NCI-H2227 (cell line): ENCODE data around the gene SH3GL2.

Experiments used
- DNase-seq: peaks from one replicate; lab custom pipeline; 2025; ENCODE audit not compliant: unreplicated experiment; lab: John Stamatoyannopoulos, UW

The SH3GL2 gene

DNA sequence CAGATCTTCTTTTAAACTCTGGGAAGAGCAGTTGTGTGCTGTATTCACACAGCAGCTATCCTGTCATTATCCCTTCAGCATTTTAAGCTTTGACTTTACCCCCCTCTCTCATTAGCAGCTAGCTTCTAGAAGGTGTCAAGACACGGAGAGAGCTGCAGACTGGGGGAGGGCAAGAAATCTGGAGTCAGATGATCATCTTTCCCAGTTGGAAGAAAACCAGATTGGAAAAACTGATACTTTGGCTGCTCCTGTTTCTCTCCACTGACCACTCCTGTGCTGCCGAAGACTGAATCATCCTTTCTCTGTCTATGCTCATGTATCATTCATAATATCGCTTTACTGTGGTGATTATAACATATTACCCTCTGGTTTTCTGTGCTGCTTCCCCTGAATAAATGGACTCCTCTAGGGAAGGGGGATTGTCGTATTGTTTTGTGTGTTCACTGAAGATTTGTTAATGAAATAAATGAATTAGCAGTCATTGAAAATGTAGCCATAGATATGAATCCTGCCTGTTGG lies 75.1 kb downstream of the SH3GL2 start:
- DNase-seq = no peak

DNA sequence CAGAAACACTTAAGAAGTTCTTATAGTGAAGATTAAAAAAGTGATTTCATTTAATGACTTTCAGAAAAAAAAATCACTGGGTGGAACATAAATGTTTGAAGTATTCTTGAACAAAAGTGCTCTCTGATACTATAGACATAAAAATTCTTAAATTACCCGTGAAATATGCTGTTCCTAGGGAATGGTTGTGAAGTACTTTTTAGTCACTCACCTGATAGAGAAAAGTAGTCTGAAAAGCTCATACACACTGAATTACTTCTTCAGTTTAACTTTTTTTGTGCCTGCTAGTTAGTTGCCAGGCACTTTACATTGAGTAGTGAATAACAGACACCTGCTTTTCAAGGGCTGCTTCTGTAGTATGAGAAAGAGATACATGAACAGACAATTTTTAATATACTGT lies 78.0 kb downstream of the SH3GL2 start:
- no peak for DNase-seq

DNA sequence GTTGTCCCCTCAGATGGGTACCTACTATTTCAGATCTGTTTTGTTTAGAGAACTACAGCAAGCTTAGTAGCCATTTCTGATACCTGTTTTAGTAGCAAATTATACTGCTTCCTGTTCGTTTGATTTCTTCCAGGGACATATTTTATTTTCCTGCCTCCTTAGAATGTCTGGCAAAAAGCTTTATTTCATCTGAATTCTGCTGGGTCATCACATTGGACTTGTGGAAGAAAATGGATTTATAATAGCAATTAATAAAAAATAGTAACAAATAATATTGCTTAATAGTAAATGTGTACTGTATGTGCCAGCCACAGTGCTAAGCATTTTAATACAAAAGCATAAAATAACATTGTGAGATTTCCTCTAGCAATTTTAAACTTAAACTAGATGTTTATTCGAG lies 79.4 kb downstream of the SH3GL2 start:
- no peak for DNase-seq

DNA sequence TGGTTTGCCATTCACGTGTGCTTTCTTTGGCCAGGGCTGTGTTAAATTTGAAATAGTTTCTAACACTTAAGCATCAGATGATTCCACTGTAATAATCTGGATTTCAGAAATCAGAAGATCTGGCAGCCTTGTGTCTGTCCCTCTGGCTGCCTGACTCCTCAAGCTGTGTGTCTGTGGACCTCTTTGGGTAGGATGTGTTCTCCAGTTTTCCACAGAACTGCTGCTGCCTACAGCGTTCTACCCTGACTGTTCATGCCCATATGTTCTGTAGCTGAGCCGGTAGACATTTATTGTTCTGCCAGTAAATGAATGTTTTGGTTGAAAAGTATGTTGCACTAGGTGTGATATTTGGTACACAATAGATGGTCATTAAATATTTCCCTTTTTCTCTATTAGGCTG lies 81.3 kb downstream of the SH3GL2 start:
- no peak for DNase-seq

DNA sequence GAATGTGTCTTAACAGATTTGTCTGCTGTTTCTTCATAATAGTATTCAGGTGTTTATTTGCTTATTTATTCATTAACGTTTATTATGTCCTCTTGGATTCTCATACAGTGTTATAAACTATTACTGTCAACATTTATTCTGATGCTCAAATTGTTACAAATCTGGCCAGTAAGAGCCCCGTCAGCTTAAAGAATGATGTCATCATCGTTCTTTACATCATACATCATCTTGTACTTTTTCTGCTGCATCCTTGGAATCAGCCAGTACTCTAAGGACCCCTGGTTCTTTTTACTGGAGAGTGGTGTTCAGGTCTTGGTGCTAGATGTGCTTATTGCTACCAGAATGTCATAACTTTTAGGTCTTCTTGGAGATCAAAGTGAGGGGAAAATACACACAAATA lies 86.6 kb downstream of the SH3GL2 start:
- no peak for DNase-seq

DNA sequence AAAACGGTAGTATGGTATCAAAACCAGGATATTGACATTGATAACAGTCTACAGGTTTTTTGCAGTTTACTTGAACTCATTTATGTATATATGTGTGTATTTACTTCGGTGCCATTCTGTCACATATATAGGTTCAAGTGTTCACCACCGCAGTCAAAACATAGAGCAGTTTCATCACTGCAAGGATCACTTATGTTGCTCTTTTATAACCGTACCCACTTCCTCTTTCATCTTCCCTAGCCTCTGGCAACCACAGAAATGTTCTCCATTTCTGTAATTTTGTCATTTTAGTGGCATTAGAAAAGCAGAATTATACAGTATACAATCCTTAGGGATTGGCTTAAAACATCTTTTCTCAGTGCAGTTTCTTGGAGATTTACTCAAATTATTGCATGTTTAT lies 90.3 kb downstream of the SH3GL2 start:
- no peak for DNase-seq

DNA sequence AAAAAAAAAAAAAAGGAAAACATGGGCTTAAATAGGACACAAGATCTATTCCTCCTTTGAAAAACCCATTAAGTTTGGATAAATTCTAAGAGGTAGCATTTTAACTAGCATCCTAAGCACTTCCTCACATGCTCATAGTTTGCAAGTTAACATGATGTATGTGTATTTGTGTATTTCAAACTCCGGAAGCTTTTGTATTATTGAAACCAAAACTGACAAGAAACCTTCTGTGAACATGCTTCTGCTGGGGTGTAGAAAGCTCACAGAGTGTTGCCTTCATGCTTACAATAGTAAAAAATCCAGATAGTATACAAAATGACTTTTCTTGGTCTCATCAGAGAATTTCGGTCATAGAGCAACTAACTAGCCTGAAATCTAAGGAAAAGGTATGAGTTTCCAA lies 103.8 kb downstream of the SH3GL2 start:
- DNase-seq = no peak

DNA sequence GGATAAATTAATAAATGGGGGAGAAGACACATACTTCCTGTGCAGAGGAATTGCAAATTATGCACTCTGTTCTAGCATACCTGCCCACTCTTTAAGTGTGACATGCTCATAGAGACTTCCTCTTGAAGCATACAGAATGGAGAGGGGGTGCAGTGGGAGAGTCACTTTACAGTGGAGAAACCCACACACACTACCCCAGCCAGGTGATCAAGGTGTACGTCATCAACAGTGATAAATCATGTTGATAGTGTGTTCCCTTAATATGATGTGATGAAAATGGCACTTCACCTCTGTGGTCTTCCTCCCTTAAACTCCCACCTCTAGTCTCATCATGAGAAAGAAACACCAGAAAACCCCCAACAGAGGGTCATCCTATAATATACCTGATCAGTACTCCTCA lies 110.0 kb downstream of the SH3GL2 start:
- DNase-seq = no peak

DNA sequence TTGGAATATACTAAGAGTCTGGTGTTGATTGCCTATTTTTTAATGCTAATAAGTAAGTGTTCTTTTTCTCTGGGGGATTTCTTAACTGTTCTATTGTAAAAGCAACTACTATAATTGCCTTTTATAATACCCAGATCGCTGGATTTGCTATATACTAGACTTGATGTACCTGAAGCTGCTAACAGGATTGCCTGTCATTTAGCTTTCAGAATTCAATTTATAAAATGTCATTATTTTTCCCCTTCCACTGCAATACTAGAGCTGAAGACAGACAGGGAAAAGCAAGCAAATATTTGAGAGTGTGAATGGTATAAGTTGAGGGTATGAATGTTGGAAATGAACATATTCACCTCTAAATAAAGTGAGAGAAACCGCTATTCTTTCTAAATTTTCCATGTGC lies 115.5 kb downstream of the SH3GL2 start:
- DNase-seq = no peak

DNA sequence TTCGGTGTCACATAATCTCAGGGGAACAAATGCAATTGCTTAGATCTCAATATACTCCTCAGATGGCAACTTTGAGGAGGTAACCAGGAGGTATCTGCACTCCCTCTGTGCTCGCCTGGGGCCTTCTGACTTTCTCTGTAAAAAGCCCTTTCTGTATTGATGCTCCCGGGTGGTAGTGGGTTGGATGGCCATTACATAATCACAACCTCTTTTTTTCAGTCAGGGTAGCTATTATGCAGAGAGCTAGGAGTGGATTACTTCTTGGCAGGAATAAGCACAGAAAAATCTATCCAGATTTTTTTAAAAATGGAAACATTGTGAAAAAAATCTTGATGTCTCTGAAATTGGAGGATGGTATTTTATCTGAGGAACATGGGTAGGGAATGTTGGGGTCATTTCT lies 116.6 kb downstream of the SH3GL2 start:
- DNase-seq = peak; percentile 1

DNA sequence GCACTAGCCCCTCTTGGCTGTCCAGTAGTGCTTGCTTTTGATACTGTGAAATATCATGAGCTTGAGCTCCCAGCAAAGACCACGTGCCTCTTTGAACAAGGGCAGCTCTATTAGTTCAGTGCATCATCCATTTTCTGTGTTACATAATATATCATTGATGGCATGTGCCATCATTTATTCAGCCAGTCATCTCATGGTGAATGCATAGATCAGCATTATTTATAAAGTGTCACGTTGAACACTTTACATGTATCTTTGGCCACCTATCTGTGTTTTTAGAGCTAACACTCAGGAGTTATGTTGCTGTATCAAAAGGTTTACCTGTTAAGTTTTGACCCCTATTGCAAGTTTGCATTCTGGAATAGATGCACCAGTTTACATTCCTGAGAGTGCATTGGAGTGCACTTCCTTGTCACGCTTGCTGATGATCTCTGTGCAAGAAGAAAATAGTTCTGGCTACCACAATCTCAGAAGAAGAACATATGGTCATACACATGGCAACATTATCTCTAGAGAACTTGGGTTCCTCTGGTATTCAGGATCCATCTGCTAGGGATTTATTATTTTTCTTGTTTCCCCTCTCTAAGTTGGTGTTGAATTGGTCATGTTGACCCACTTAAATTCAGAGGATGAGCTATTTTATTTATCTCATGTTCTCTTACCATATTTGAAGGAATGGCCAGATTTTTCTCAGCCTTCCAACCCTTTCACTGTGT lies 120.9 kb downstream of the SH3GL2 start:
- DNase-seq = no peak

DNA sequence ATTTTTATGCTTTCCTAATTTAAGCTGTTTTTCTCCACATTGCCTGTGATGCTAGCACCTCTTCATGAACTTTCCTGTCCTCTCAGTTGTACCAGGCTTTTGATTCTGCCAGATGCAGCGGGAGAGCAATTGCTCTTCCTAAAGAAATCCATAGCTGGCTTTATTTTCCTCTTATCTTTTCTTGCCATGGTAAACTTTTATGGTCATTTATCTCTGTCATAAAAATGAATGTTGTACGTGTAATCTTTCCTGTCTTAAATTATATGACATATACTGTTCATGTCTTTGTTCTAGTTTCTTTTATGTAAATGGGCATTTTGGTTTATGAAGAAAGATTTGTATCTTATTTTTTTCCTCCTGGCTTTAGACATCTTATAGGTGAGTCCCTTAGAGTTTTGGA lies 127.5 kb downstream of the SH3GL2 start:
- no peak for DNase-seq

DNA sequence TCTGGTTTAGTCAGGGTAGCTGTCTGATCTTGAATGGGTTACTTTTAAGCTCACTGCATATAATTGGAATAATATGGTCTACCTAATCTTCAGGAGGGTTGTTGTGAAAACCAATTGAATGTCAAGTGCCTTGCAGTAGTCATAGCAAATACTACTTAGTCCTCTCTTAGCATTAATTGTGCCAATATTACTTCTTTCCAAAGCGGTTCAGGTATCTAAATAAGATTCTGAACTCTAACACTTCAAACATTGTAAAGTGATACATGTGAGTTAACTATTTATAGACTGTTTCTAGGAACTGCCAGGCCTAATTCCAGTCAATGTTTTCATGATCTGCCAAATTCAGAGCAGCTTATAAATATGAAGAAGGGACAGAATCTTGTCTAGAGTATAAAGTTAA lies 140.2 kb downstream of the SH3GL2 start:
- no peak for DNase-seq

DNA sequence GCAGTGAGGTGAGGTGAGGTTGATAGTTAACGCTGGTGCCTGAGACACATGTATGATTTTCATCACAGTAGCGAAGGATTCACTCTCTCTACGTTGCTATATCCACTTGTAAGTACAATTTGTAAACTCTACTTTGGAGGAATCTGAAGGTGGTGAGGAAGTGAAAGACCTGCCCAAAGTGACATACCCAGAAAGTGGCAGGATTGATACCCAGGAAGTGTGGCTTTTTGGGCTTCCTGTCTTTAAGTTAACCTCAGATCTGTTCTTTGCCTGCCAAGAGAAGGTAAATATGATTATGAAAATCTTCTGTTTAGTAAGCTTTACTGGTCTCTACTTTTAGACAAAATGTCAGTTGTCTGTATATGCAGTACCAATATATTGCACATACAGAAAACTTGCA lies 143.1 kb downstream of the SH3GL2 start:
- DNase-seq = no peak

DNA sequence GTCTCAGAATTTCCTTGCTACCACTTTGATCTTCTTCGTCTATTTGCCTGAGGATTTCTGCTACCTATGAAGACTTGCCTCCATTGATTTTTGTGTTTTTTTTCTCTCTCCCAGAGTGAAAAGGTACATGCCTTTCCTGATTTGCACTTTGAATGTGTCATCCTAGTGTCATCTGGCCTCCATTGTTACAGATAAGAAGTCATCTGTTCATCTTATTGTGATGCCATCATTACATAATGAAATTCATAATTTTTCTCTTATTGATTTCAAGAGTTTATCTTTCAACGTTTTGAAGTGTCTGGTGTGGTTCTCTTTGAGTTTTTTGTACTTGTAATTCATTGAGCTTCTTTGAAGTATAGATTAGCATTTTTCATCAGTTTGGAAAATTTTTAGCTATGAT lies 144.8 kb downstream of the SH3GL2 start:
- no peak for DNase-seq

DNA sequence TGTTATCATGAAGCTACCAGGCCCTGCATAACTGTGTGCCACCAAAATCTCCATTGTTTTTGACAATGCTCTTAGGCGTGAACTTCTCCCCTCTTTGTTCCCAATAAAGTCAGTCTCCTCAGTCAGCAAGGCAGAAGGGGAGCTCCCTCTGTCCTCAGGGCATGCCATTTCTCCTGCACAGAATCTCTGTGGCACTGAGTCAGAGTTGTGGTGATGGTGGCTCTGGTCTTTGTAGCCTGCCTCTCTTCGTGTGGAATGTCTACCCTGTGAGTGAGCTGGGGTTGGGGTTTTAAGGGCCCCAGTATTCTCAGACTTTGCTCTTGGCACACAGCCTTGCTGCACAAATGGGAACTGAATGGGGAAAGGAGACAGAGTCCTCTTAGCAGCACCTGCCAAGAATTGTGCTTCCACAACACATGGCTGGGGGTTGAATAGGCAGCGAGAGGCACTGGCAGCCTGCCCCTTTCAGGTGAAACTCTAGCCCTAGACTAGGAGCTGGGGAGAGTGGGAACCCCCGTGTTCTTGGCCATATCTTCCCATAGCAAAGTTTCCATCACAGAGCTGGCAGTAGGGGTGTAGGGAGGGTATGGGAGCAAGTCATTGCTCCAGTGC lies 146.6 kb downstream of the SH3GL2 start:
- DNase-seq = no peak

DNA sequence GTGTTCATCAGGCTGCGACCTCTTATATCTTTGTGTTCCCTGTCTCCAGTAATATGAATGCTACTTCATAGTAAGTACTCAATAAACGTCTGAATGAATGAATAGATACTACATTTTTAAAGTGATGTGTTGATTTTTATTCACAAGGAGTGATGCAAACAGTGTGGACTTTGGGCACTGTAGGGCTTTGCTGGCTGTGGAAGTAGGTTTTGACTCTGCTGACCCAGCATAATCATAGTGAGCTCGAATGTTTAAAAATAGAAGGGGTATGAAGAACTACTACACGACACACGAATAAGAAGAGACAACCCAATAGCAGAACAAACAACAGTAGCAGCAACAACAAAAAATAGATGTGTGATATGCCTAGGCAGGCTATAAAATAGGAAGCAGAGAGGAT lies 147.4 kb downstream of the SH3GL2 start:
- no peak for DNase-seq

DNA sequence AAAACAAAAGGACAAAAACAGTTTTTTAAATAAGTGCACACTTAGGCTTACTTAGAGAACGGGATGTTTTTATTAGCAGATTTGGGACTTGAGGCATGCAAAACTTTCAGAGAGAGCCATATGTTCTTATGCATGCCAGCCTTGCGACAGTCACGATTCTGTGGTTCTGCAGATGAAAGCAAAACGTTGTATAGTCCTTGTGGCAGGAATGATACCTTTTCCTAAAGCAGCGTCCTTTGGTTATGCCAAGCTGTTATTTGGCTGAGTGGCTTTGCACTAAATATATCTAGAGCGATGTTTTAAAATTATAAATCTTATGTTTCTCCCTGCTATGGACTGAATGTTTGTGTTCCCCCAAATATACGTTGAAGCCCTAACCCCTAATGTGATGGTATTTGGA lies 152.0 kb downstream of the SH3GL2 start:
- DNase-seq = no peak

DNA sequence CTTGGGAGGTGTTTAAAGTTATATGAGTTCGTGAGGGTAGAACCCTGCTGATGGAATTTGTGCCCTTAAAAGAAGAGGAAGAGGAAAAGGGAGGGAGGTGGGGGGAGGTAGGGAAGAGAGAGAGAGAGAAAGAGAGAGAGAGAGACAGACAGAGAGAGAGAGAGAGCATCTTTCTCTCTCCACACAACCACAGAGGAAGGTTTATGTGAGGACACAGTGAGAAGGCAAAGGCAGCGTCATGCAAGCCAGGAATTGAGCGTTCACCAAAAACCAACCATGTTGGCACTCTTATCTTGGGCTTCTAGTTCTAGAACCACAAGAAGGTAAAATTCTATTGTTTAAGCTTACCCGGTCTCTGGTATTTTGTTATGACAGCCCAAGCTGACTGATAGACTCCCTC lies 152.4 kb downstream of the SH3GL2 start:
- no peak for DNase-seq

DNA sequence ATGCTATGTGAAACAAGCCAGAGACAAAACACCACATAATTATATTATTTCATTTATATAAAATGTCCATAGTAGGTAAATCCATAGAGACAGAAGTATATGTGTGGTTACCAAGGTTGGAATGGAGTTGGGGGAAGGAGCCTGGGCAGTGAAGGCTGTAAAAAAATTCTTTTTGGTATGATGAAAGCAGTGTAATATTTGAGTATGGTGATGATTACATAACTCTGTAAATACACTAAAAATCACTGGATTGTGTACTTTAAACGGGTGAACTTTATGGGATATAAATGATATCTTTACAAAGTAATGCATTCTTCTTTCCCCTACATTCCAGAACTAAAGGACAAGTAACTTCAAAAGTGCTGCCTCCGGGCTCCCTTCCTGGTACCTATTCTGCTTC lies 155.8 kb downstream of the SH3GL2 start:
- no peak for DNase-seq

DNA sequence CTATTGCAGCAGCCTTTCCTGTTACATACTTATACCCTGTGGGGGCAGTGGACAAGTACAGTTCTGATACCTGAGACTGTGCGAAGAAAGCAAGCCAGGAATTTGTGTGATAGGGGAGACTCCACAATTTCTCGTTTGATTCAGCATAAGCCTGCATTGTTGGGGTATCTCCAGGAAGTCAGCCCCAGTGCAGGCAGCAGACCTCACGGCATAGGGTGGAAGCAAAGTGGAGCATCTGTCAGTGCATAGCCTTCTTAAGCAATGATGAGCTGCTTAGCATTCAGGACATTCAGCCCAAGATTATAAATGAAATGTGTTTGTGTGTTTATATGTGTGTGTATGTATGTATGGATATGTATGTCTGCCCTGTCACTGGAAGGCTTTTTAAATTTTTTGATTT lies 157.0 kb downstream of the SH3GL2 start:
- no peak for DNase-seq

DNA sequence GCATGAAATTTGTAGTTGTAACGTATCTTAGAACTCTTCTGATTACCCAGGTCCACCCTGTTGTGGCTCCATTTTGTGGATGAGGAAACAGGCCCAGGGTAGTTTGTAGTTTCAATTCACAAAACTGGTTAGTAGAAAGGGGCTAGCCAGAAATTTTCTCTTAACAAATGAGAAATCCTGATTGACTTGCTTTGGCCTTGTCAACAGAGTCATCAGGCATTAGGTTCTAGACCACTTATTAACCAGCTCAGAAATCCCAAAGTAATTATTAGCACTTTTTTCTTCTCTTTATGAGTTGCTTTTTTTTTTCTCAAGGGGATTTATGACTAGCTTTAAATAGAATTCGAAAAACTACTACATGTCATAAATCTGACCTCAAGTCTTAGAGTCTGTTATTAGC lies 160.2 kb downstream of the SH3GL2 start:
- no peak for DNase-seq

DNA sequence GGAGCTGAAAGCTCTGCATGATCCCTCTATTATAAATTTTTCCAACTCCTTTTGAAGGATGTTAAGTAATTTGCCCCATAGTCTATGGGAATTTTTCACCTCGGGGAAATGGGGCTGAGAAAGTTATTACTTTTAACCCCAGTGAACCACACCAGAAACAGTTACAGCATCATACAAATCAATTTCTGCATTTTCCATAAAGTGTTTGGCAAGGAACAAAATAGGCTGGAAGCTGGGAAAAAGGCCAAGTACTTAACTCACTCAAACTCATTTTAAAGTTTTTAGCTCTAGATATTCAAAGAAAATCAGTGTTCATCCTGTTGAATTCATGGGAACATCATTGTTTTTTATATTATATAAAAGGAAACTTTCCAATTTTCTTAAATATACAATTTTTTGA lies 160.9 kb downstream of the SH3GL2 start:
- DNase-seq = no peak
